ENCODE data around the gene TNFAIP1. TPM values are rescaled to one million over a fixed set of nuclear protein-coding genes. Genes with fewer than 3 reads are reported as not detected.
"Not testable (repeated sequence)": the region's sequence is repeated elsewhere in the genome, so short reads cannot be mapped to it uniquely, and the experiment has no call there.

The TNFAIP1 gene
- total and polyA plus RNA-seq, 7 experiments from 2014 or later: 8.0 to 26.9 (median 19.0) TPM

DNA sequence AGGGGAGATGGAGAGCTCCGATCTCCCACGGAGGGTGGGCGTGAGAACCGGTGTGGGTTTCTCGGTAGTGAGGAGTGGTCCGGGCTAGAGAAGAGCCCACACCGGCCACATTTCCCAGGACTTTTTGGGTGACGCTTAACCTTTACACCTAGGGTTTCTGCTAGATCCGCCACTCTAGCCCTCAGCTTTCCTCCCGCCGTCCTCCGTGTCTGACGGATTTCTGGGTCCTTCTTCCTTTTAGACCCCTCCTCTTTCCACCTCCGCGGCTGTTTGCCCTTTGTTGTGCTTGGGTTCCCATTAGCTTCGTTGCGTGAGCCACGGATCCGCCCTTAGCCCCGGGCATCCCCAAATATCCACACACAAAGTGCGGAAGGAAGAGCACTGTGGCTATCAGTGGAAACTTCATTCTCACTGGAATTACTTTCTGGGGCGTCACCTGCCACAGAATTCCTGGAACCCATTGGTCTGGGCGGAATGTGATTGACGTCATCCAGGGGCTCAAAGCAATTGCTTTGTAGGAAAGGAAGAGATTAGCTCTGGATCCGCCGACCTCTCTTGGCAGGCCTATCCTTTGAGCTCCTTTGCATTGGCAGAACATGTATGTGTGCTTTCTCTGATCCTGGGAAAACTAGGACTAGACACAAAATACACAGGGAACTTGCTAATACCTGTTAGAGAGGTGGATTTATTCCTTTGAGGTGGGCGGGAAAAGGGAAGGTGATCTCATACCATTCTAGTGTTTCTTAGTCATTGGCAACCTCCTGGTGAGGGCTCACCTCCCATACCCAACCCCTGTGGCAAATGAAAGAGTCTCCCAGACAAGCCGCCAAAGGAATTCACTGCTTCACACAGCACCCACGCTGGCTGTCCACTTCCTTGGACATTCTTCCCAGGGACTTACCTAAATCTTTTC, 654 bp downstream of the TNFAIP1 start:
- POLR2A ChIA-PET: interaction anchor here (0.7 to 4.6 kb wide), 22 partner anchors 10 to 615 kb away, joined by 3 to 75 read pairs (median 4); partner anchors contain the start of genes ALDOC, BLTP2, PHF12 and POLDIP2
- Mint-ChIP-seq H3K4me1 (peaks cover 31 to 63% (median 59%) of the 10 kb centered on the region in 7 donors), H3K4me3 (peak overlapping the region; percentile 86 to 99 (median 97)), H3K27ac (peak overlapping the region; percentile 90 to 98 (median 97)), H3K27me3 (no peaks in the 10 kb centered on the region), H3K36me3 (peaks cover 0 to 20% (median 0%) of the 10 kb centered on the region in 5 donors), H3K9me3 (no peaks in the 10 kb centered on the region)
- peak overlapping the region; percentile 95 for H3K27ac ChIP-seq (ENCODE audit: low read depth, low read length)
- peak overlapping the region; percentile 79 for H3K4me3 ChIP-seq (ENCODE audit: low read length)
- H3K27me3 ChIP-seq (ENCODE audit: control insufficient read depth in 2 of 2, insufficient read depth in 2 of 2, low read length in 2 of 2): no peaks in the 10 kb centered on the region
- CTCF ChIA-PET: interaction anchor here (0.5 to 1.8 kb wide), 4 partner anchors 14 to 310 kb away, joined by 3 to 14 read pairs (median 3); partner anchors contain the start of gene POLDIP2
- no peaks in the 10 kb centered on the region for H3K9me3 ChIP-seq (ENCODE audit: control insufficient read depth in 2 of 3, low read length in 3 of 3)
- peaks cover 16 to 19% of the 10 kb centered on the region in 2 donors for H3K4me1 ChIP-seq (ENCODE audit: control insufficient read depth in 2 of 2, insufficient read depth in 2 of 2, low read length in 2 of 2)
- intact Hi-C loops (cut with micrococcal nuclease): loop anchor here (1.0 to 10.0 kb wide), 16 partner anchors 17 to 531 kb away; partner anchors contain the start of genes POLDIP2 (in 2 of the 2), SARM1 (in 2 of the 2), TMEM97 (in 2 of the 2) and ALDOC (in 1 of the 2)
- H3K36me3 ChIP-seq (ENCODE audit: control insufficient read depth in 2 of 3, insufficient read depth in 3 of 3, low read length in 3 of 3): peaks cover 0 to 37% (median 6%) of the 10 kb centered on the region in 3 experiments
- DNase-seq (peak in 1 of 9 donors; percentile 33), ATAC-seq (no peak)

DNA sequence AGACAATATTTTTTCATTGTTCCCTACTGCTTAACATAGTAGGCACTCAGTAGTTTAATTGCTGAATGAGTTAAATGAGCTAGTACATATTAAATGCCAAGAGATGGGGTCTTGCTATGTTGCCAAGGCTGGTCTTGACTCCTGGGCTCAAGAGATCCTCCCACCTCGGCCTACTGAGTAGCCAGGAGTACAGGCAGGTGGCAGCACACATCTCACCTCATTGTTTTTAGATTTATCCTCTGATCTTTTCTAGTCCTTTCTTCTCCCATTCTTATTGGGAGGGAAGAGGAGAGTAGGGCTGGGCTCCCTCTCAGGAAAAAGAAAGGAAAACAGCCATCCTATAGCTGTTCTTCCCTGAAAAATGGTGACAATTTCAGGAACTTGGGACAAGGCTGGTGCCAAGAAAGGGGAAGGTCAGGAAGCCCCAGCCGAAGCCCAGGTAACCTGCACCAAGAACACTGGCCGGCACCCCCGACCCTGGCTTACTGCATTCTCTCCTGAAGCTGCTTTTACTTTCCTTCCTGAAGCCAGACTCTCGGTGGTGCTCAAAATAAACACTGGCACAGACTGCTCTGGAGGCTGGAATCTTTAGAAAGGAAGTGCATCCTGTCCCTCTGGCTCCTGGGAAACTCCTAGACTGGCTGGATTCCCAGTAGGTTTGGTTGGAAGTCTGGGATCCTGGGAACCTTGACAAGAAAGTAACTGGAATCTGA, 2.7 kb downstream of the TNFAIP1 start:
- H3K4me1 ChIP-seq (ENCODE audit: control insufficient read depth in 2 of 2, insufficient read depth in 2 of 2, low read length in 2 of 2): peaks cover 16 to 19% of the 10 kb centered on the region in 2 donors
- H3K4me1 Mint-ChIP-seq: peaks cover 25 to 52% (median 50%) of the 10 kb centered on the region in 7 donors
- peaks cover 0 to 46% (median 10%) of the 10 kb centered on the region in 3 experiments for H3K36me3 ChIP-seq (ENCODE audit: control insufficient read depth in 2 of 3, insufficient read depth in 3 of 3, low read length in 3 of 3)
- H3K4me3 ChIP-seq (ENCODE audit: low read length): no peak overlapping the region
- peaks cover 0 to 22% (median 4%) of the 10 kb centered on the region in 5 donors for H3K36me3 Mint-ChIP-seq
- H3K27me3 Mint-ChIP-seq: no peaks in the 10 kb centered on the region
- ATAC-seq: no peak
- intact Hi-C loops (cut with micrococcal nuclease): loop anchor here (5.0 to 10.0 kb wide), 3 partner anchors 207 to 324 kb away; partner anchors contain the start of genes BLTP2 (in 1 of the 2), SDF2 (in 1 of the 2) and SUPT6H (in 1 of the 2)
- CTCF ChIA-PET: no interaction called here
- H3K27ac Mint-ChIP-seq: peak overlapping the region in 1 of 9 donors; percentile 97
- DNase-seq: no peak
- POLR2A ChIA-PET: interaction anchor here (1.0 to 2.7 kb wide), 3 partner anchors 9 to 78 kb away, joined by 3 to 12 read pairs (median 3); partner anchors contain the start of gene POLDIP2
- H3K9me3 Mint-ChIP-seq: no peaks in the 10 kb centered on the region
- H3K4me3 Mint-ChIP-seq: peak overlapping the region in 5 of 10 donors; percentile 64 to 99 (median 91)
- H3K27ac ChIP-seq (ENCODE audit: low read depth, low read length): no peak overlapping the region
- H3K27me3 ChIP-seq (ENCODE audit: control insufficient read depth in 2 of 2, insufficient read depth in 2 of 2, low read length in 2 of 2): no peaks in the 10 kb centered on the region
- no peaks in the 10 kb centered on the region for H3K9me3 ChIP-seq (ENCODE audit: control insufficient read depth in 2 of 3, low read length in 3 of 3)

DNA sequence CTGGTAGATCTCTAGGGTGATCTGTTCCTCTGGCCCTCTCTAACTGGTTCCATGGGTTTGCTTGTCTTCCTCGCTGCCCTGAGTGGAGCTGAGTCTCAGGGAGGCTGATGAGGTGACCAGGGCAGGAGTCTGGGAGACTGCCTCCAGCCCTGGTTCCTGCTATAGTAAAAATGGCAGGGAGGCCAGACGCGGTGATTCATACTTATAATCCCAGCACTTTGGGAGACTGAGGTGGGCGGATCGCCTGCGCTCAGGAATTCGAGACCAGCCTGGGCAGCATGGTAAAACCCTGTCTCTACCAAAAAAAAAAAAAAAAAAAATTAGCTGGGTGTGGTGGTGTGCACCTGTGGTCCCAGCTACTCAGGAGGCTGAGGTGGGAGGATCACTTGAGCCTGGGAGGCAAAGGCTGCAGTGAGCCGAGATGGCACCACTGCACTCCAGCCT, 3.2 kb downstream of the TNFAIP1 start:
- CTCF ChIA-PET; H3K9me3 Mint-ChIP-seq; ATAC-seq; DNase-seq; H3K4me3 ChIP-seq (ENCODE audit: low read length); H3K9me3 ChIP-seq (ENCODE audit: control insufficient read depth in 2 of 3, low read length in 3 of 3); H3K27me3 Mint-ChIP-seq; H3K27ac ChIP-seq (ENCODE audit: low read depth, low read length); H3K27me3 ChIP-seq (ENCODE audit: control insufficient read depth in 2 of 2, insufficient read depth in 2 of 2, low read length in 2 of 2): not testable (repeated sequence)
- POLR2A ChIA-PET: interaction anchor here (2.7 kb wide), 1 partner anchor 18 kb away, joined by 12 read pairs; the partner anchor contains the start of gene POLDIP2
- Mint-ChIP-seq H3K36me3 (peaks cover 0 to 25% (median 4%) of the 10 kb centered on the region in 5 donors), H3K4me3 (peak overlapping the region in 1 of 10 donors; percentile 36), H3K27ac (peak overlapping the region in 1 of 9 donors; percentile 42), H3K4me1 (peaks cover 24 to 53% (median 45%) of the 10 kb centered on the region in 7 donors)
- Histone ChIP-seq H3K36me3 (ENCODE audit: control insufficient read depth in 2 of 3, insufficient read depth in 3 of 3, low read length in 3 of 3) (peaks cover 0 to 50% (median 10%) of the 10 kb centered on the region in 3 experiments), H3K4me1 (ENCODE audit: control insufficient read depth in 2 of 2, insufficient read depth in 2 of 2, low read length in 2 of 2) (peaks cover 16 to 19% of the 10 kb centered on the region in 2 donors)
- intact Hi-C loops (cut with micrococcal nuclease): loop anchor here (5.0 to 10.0 kb wide), 3 partner anchors 206 to 324 kb away; partner anchors contain the start of genes BLTP2 (in 1 of the 2), SDF2 (in 1 of the 2) and SUPT6H (in 1 of the 2)

DNA sequence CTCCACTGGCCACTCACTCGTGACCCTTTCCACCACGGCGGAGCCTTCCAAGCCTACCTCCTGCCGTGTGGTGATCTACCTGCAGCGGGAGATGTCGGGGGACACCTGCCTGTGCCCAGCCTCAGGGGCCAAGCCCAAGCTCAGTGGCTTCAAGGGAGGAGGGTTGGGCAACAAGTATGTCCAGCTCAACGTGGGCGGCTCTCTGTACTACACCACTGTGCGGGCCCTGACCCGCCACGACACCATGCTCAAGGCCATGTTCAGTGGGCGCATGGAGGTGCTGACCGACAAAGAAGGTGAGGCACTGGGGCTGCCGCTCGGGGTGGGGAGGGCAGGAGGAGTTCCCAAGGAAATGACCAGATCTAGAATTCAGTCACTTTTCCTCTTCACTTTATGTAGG, 3.9 kb downstream of the TNFAIP1 start:
- no peak overlapping the region for H3K27ac ChIP-seq (ENCODE audit: low read depth, low read length)
- Mint-ChIP-seq H3K4me3 (no peak overlapping the region), H3K36me3 (peaks cover 0 to 27% (median 4%) of the 10 kb centered on the region in 5 donors), H3K4me1 (peaks cover 17 to 46% (median 39%) of the 10 kb centered on the region in 7 donors), H3K27ac (no peak overlapping the region), H3K9me3 (no peaks in the 10 kb centered on the region), H3K27me3 (no peaks in the 10 kb centered on the region)
- H3K36me3 ChIP-seq (ENCODE audit: control insufficient read depth in 2 of 3, insufficient read depth in 3 of 3, low read length in 3 of 3): peaks cover 0 to 56% (median 10%) of the 10 kb centered on the region in 3 experiments
- H3K4me1 ChIP-seq (ENCODE audit: control insufficient read depth in 2 of 2, insufficient read depth in 2 of 2, low read length in 2 of 2): peaks cover 11 to 13% of the 10 kb centered on the region in 2 donors
- intact Hi-C loops (cut with micrococcal nuclease): loop anchor here (5.0 to 10.0 kb wide), 3 partner anchors 205 to 323 kb away; partner anchors contain the start of genes BLTP2 (in 1 of the 2), SDF2 (in 1 of the 2) and SUPT6H (in 1 of the 2)
- ChIA-PET CTCF (no interaction called here), POLR2A (interaction anchor here (2.7 kb wide), 1 partner anchor 18 kb away, joined by 12 read pairs; the partner anchor contains the start of gene POLDIP2)
- no peak for DNase-seq
- no peaks in the 10 kb centered on the region for H3K9me3 ChIP-seq (ENCODE audit: control insufficient read depth in 2 of 3, low read length in 3 of 3)
- H3K27me3 ChIP-seq (ENCODE audit: control insufficient read depth in 2 of 2, insufficient read depth in 2 of 2, low read length in 2 of 2): no peaks in the 10 kb centered on the region
- ATAC-seq: no peak
- no peak overlapping the region for H3K4me3 ChIP-seq (ENCODE audit: low read length)

DNA sequence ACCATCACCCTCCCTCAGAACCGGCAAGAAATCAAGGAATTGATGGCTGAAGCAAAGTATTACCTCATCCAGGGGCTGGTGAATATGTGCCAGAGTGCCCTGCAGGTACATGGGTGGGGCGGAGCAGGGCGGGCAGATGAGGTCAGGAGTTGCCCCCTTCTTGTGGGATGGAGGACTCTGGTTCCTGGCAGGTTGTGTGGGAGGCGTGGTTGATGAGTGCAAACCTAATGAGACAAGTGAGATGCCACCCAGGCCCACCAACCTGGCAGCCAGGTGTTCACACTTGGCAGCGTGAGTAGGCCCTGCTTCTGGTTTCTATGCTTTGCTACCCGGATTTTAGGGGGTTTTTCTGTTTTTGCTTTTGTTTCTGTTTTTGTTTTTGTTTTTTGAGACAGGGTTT, 4.8 kb downstream of the TNFAIP1 start:
- Histone ChIP-seq H3K27ac (ENCODE audit: low read depth, low read length) (no peak overlapping the region), H3K9me3 (ENCODE audit: control insufficient read depth in 2 of 3, low read length in 3 of 3) (no peaks in the 10 kb centered on the region), H3K4me3 (ENCODE audit: low read length) (no peak overlapping the region), H3K36me3 (ENCODE audit: control insufficient read depth in 2 of 3, insufficient read depth in 3 of 3, low read length in 3 of 3) (peaks cover 0 to 66% (median 10%) of the 10 kb centered on the region in 3 experiments), H3K27me3 (ENCODE audit: control insufficient read depth in 2 of 2, insufficient read depth in 2 of 2, low read length in 2 of 2) (no peaks in the 10 kb centered on the region), H3K4me1 (ENCODE audit: control insufficient read depth in 2 of 2, insufficient read depth in 2 of 2, low read length in 2 of 2) (peaks cover 7 to 9% of the 10 kb centered on the region in 2 donors)
- Mint-ChIP-seq H3K4me1 (peaks cover 11 to 37% (median 30%) of the 10 kb centered on the region in 7 donors), H3K4me3 (peak overlapping the region in 1 of 10 donors; percentile 34), H3K27me3 (no peaks in the 10 kb centered on the region), H3K27ac (peak overlapping the region in 1 of 9 donors; percentile 77), H3K36me3 (peaks cover 0 to 31% (median 4%) of the 10 kb centered on the region in 5 donors), H3K9me3 (no peaks in the 10 kb centered on the region)
- ATAC-seq (no peak), DNase-seq (no peak)
- ChIA-PET CTCF (no interaction called here), POLR2A (interaction anchor here (0.9 kb wide), 1 partner anchor 612 kb away, joined by 3 read pairs; no protein-coding TSS in a partner anchor)
- intact Hi-C loops (cut with micrococcal nuclease): no loop called here
